Measurements from ENCODE around the gene PTPRN2. TPM values are rescaled to one million over a fixed set of nuclear protein-coding genes. Genes with fewer than 3 reads are reported as not detected.

PTPRN2 gene
- total and polyA plus RNA-seq, 2 of the 13 experiments (the other 11 are each of a cell fraction or from before 2014, with no cell fraction given) = 2.5 to 24.2 TPM

DNA sequence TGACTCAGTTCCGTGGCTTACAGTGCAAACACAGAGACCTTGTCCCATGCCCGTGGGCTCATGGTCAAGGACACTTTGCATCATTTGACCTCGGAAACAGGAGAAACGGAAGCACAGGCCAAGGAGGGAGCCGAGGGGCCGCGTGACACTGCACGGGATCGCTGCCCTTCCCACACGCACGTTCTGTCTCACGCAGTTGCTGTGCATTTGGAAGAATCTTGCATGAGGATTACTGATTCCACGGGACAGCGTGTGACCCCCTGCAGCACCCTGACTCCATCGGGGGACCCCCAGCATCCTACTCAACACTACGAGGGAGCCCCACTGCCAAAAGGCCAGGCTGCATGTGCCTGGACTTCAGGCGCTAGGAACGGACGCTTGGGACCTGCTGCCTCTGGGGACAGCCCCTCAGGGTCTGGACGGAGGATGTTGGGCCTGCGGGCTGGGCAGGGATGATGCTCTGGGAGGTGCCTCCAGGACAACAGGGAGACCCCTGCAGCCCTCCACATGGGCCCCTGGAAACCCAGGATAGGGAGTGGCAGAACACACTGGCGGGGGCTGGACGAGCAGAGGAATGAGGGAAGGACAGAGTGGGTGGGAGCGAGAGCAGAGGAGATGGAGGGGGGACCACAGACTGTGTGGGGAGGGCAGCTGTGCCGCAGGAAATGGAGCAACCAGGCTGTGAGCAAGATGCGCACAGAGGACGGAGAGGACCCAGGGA, 1028.6 kb downstream of the PTPRN2 start (continued):
- TF ChIP-seq, protein P1, sequence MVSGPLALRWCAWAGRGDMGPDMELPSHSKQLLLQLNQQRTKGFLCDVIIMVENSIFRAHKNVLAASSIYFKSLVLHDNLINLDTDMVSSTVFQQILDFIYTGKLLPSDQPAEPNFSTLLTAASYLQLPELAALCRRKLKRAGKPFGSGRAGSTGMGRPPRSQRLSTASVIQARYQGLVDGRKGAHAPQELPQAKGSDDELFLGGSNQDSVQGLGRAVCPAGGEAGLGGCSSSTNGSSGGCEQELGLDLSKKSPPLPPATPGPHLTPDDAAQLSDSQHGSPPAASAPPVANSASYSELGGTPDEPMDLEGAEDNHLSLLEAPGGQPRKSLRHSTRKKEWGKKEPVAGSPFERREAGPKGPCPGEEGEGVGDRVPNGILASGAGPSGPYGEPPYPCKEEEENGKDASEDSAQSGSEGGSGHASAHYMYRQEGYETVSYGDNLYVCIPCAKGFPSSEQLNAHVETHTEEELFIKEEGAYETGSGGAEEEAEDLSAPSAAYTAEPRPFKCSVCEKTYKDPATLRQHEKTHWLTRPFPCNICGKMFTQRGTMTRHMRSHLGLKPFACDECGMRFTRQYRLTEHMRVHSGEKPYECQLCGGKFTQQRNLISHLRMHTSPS (CRISPR knock-in tag; IDR thresholded peaks at IDR 0.05; ENCODE audit: low read depth) = 0 out of 2 replicates have a peak, but pooled peaks have one; percentile 38
- 0 out of 2 replicates have a peak, but pooled peaks have one; percentile 45 for TF ChIP-seq HBP1 (CRISPR knock-in tag; IDR thresholded peaks at IDR 0.05; ENCODE audit: low read depth)
- TF ChIP-seq JUND (CRISPR knock-in tag; IDR thresholded peaks at IDR 0.05) = no peak
- TF ChIP-seq SP2 (CRISPR knock-in tag; IDR thresholded peaks at IDR 0.05) = 0 out of 2 replicates have a peak, but pooled peaks have one; percentile 21
- TF ChIP-seq NRL (CRISPR knock-in tag; IDR thresholded peaks at IDR 0.05; ENCODE audit: borderline replicate concordance) = 0 out of 2 replicates have a peak, but pooled peaks have one; percentile 21
- no peak for TF ChIP-seq ZBTB49 (CRISPR knock-in tag; IDR thresholded peaks at IDR 0.05; ENCODE audit: borderline replicate concordance)
- TF ChIP-seq, protein P2, sequence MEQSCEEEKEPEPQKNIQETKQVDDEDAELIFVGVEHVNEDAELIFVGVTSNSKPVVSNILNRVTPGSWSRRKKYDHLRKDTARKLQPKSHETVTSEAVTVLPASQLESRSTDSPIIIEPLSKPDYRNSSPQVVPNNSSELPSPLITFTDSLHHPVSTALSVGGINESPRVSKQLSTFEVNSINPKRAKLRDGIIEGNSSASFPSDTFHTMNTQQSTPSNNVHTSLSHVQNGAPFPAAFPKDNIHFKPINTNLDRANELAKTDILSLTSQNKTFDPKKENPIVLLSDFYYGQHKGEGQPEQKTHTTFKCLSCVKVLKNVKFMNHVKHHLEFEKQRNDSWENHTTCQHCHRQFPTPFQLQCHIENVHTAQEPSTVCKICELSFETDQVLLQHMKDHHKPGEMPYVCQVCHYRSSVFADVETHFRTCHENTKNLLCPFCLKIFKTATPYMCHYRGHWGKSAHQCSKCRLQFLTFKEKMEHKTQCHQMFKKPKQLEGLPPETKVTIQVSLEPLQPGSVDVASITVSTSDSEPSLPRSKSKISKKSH (CRISPR knock-in tag; IDR thresholded peaks at IDR 0.05; ENCODE audit: borderline replicate concordance) = peak; percentile 19; the same call in 1 of the 2 replicates
- TF ChIP-seq NR1H2 (CRISPR knock-in tag; IDR thresholded peaks at IDR 0.05; ENCODE audit: borderline replicate concordance, low read depth) = 0 out of 2 replicates have a peak, but pooled peaks have one; percentile 45
- peak; percentile 94; the same call in 1 of the 2 replicates for TF ChIP-seq ZNF788 (CRISPR knock-in tag; IDR thresholded peaks at IDR 0.05; ENCODE audit: borderline replicate concordance)
- TF ChIP-seq MEF2D (CRISPR knock-in tag; IDR thresholded peaks at IDR 0.05) = peak; percentile 56
- peak; percentile 31 for TF ChIP-seq TEAD3 (CRISPR knock-in tag; optimal IDR thresholded peaks at IDR 0.05; ENCODE audit: borderline replicate concordance)
- TF ChIP-seq ZNF616 (CRISPR knock-in tag; IDR thresholded peaks at IDR 0.05; ENCODE audit: low read depth) = 0 out of 2 replicates have a peak, but pooled peaks have one; percentile 75
- peak; percentile 42; the same call in 1 of the 2 replicates for TF ChIP-seq HIVEP1 (CRISPR knock-in tag; IDR thresholded peaks at IDR 0.05)
- no peak for TF ChIP-seq LCORL (IDR thresholded peaks at IDR 0.05)
- TF ChIP-seq LCORL (CRISPR knock-in tag; IDR thresholded peaks at IDR 0.05) = peak; percentile 89; the same call in 1 of the 2 replicates
- peak; percentile 57; the same call in 1 of the 2 replicates for TF ChIP-seq NR2F2 (IDR thresholded peaks at IDR 0.05; ENCODE audit: borderline replicate concordance, low read depth)
- 0 out of 2 replicates have a peak, but pooled peaks have one; percentile 36 for TF ChIP-seq ZSCAN25 (CRISPR knock-in tag; IDR thresholded peaks at IDR 0.05)
- peak; percentile 55; the same call in 1 of the 2 replicates for TF ChIP-seq ZNF556 (CRISPR knock-in tag; IDR thresholded peaks at IDR 0.05; ENCODE audit: borderline replicate concordance)
- TF ChIP-seq, protein P3, sequence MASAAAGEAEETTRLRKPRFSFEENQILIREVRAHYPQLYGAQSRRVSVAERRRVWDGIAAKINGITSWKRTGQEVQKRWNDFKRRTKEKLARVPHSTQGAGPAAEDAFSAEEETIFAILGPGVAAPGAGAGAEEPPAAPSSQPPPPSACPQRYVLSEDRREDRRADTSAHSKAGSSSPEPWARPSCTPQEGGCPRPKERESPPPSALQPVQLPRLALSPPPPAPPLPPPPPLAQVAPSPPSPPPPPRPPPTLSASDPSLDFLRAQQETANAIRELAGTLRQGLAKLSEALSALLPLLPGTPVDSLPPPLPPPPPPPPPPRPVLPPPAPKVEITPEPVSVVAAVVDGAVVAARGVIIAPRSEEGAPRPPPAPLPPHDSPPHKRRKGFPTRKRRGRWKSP (CRISPR knock-in tag; IDR thresholded peaks at IDR 0.05) = peak; percentile 32; the same call in 1 of the 2 replicates
- TF ChIP-seq ERF (CRISPR knock-in tag; IDR thresholded peaks at IDR 0.05) = peak; percentile 79; the same call in 1 of the 2 replicates
